GM18520 (cell line): ENCODE results near the gene ITPRIP.

Experiments
- ATAC-seq: cut with Tn5 transposase; IDR thresholded peaks from one replicate; pipeline ENCODE4 v1.9.1; 2021; ENCODE audit not compliant: unreplicated experiment

Gene ITPRIP

DNA sequence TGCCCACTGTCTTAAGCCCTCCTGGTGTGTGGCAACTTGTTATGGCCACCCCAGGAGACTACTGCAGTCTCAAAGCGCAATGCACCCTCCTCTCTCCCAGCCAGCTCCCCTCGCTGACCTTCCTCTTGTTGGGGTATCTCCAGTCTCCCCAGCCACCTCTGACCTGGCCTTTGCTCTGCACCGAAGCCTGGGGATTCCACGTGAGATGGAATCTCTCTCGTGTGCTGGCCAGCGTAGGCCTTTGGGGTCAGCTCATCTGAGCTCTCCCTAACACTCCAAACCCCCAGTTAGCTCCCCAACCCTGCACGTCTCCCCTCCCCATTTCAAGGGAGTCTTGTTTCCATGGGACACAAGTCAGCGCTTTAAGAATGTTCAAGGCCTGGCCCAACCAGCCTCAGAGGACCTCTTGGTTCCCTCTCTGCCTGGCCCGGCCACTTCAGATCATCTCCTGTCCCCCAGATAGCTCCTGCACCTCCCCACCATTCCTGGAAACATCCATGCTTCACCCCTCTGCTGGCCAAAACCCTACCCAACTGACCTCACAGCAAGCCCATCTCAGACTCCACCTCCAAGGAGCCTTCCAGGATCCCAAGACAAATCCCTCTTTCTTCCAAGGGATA lies 11.2 kb downstream of the ITPRIP start:
- no peak for ATAC-seq

- no peak for ATAC-seq
Observed at GRCh38 chr10:104325436-104326435, 12.5 kb downstream of the ITPRIP start.

GRCh38 chr10:104324931-104325330 lies 13.3 kb downstream of the ITPRIP start:
- ATAC-seq = no peak

DNA sequence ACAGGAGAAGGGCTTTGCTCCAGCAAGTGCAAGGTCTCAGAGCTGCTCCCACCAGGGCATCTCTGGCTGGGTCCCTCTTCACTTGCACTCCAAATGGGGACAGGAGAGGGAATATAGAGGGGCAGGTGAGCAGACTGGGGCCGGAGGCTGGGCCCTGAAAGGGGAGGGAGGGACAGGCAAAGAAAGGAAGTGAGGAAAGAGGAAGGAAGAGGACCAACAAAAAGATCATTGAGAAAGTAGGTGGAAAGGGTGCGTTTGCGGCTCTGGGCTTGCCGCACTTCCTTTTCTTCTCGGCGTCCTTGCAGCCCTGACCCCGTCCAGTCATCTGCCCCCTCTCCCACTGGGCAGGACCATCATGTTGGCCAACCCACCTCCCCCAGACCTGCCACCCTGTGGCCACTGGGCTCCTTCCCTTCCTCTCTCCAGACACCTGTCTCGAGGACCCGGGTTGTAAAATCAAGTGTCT lies 14.0 kb downstream of the ITPRIP start:
- no peak for ATAC-seq

- no peak for ATAC-seq
Observed at GRCh38 chr10:104323760-104324201, 14.5 kb downstream of the ITPRIP start.

GRCh38 chr10:104323085-104323484 lies 15.2 kb downstream of the ITPRIP start:
- ATAC-seq = no peak

GRCh38 chr10:104322416-104322782 lies 15.9 kb downstream of the ITPRIP start:
- ATAC-seq = peak; percentile 44

DNA sequence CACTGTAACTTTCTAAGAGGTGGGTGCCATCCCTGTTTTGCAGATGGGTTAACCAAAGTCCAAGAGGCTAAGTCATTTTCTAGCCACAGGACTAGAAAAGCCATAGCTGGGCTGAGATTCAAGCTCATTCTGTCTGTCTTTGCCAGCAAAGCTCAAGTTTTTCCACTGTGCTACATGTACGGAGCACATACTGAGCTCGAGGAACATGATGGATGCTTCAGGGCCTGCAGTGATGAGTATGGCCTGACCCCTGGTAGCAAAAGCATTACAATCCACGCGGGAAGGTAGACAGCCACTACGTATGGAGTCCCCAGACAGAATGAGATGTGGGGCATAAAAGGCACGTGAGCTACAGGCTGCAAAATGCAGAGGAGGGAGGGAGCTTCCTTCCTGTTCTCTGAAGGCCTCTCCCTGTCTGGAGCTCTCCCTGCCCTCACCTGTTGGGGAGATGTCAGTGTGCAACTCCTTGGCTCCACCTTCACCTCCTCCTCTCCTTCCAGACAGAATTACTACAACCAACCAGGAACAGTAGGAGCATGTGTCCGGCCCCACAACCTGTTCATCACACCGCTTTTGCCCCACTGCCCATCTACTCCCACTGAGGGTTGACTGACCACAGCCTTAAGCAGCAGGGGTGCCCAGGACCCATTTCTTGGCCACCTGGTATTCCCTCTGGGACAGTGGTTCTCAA lies 16.4 kb downstream of the ITPRIP start:
- ATAC-seq = no peak

DNA sequence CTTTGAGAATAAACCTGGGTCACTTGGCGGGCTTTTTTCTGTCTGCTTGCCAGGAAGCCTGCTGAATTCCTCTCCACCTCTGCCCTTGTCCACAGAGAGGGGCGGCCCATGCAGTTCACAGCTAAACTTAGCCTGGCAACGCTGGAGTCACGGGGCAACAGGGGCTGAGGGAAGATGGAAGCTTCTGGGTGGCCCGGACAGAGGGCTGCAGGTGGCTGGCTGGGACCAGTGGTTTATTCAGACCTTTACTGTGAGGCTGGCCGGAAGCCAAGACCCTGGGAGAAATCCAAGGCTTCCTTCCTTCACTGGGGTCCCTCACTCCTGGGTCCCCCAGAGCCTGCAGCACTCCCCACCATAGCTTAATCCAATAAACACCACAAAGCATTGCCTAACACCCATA lies 17.0 kb downstream of the ITPRIP start:
- ATAC-seq = no peak

GRCh38 chr10:104318810-104319741 lies 19.2 kb downstream of the ITPRIP start:
- ATAC-seq = no peak

DNA sequence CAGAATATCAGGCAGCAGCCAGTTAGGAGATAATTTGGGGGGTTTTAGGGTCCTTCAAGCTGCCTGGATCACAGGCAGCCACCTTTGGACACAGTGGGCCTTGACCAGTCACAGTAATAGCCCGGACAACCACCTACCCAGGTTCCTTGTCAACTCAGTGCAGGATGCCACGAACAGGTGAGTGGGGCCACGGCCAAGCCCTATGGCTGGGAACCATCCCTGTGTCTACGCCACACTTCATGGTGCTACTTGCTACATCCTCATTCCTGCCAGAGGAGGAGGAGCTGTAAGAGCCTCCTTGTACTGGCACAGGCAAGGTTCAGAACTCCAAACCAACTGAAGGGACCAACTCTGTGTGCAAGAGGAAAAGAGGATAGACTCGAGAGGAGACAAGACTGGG lies 19.9 kb downstream of the ITPRIP start:
- ATAC-seq = no peak

DNA sequence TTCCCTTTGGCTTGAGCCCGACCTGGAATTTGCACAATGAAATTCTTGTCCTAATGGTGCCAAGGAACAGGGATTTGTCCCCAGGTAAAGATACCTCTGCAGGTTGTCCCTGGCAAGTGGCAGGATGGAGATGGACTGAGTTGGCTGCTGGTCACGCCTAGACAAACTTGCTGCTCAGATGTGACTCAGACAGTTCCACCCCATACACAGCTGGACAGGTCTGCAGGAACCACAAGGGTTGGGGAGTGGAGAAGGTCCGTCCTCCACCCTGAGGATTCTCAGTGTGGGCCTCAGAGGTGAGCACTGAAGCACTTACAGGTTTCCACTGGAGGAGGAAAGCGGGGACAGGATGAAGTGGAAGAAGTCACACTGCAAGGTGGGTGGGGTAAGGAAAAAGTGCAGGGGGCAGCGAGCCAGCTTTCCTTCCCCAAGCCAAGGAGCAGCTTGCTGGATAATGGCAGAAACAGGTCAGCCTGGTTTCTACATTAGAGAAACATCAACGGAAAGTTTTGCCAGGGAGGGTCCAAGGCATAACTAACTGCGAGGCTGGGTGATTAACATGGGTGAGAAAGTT lies 20.5 kb downstream of the ITPRIP start:
- ATAC-seq = no peak

GRCh38 chr10:104317269-104317710 lies 21.0 kb downstream of the ITPRIP start:
- no peak for ATAC-seq

DNA sequence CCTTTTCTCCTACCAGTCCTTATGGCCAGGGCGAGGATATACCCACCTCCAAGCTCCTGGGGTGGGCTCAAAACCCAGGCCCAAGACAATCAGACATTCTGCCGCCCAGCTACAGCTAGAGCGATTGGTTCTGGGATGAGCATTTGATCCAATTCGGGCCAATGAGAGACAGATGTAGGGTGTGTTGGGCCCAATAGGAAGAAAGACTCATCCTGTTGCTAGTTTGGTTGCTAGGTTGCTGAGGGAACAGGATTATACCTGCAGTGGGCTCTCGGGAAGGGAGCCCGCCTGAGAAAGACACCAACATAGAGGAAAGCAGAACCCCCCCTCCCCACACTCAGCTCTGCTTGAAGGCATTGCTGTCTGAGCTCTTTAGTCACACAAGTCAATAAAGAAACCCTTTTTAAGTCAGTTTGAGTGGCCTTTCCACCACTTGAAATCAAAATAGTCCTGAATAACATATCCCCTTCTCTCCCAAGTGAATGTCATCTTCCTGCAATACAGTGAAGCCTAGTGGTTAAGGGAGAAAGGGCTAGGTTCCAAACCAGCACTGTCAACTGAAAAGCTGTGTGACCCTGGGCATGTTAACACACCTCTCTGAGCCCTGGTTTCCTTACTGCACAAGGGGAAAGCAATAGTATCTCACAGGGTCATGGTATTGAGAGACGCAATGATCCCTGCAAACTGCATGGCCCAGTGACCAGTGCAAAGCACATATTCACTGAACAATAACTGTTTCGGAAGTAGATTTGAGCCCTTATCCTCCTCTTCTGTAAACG lies 21.8 kb downstream of the ITPRIP start:
- no peak for ATAC-seq

DNA sequence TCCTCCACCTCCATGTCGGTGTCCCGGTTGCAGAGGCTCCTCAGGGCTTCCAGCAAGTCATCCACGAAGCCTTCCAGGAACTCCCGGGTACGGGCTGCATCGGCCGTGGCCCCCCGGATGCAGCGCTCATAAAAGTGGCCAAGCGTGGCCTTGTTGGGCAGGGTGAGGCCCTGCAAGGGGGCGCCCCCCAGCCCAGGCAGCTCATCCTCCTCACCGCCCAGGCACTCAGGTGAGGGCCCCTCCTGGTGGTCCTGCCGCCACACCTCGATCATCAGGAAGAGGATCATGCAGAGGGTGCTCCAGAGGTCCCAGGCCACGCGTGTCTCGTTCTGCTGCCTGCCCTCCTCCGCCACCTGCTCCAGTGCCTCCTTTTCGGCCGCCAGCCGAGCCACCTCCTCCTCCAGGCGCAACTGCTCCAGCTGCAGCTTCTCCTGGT lies 22.8 kb downstream of the ITPRIP start:
- no peak for ATAC-seq

DNA sequence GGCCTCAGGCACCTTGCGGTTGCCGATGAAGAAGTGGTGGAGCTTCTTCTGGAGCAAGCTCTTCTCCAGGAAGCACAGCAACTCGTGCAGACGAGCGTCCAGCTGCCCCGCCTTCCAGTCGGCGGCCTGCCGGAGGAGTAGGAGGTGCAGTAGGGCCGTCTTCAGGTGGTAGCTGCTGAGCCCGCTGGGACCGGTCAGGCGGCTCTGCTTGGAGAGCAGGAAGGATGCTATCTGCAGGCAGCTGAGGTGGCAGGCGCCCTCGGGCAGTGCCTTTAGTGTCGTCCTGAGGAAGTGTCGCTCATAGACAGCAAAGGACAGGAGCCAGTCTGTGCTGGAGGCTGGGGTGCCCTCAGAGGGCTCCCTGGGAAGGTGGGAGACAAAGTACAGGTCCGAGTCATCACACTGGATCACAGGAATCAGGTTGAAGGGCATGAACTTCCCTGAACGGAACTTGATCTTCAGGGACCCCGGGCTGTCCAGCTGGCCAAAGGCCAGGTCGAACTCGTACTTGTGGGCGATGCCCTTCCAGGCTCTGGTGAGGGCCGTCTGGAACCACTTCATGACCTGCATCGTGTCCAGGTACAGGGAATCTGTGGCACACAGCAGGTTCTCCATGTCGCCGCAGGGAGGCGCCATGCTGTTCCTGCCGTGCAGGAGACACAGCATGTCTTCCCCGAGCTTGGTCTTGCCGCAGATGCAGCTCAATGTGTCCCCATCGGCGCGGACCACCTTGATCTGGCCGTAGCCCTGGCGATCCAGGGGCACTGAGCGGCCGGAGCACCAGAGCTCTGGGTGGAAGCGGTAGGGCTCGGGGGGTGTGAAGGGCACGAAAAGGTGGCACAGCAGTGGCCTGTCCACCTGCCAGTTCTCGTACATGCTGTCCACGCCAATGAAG lies 23.4 kb downstream of the ITPRIP start:
- ATAC-seq = no peak

DNA sequence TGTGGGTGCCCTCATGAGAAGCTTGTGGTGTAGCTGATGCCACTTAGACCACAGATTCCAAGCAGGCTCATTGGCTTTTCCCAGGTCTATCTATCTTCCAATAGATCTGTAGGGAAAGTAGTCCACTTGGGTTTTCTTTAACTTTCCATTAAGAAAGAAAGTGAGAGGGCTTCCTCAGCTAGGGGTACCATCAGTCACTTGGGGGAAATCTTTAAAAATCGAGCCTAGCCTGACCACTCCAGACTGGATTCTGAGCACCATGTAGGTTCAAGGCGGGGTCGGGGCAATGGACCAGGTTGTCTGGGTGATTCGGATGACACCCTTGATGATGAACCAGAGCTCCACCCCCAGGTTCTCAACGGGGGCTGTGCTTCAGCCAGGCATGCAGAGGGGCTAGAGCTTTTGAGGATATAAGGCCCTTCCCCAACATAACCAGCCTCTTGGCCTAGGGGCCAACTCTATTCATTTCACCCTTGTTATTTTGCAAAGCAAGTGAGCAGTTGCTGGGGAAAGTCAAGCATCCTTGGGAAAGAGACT lies 27.0 kb downstream of the ITPRIP start:
- no peak for ATAC-seq
